CD8-positive, alpha-beta memory T cell (primary cell): ENCODE results near the gene OVCH1. TPM values are rescaled to one million over a fixed set of nuclear protein-coding genes. Genes with fewer than 3 reads are reported as not detected.

Experiments used
- CTCF ChIA-PET: fragments of 350-600 bp; sonication (Branson Sonifier 250); formaldehyde crosslinking; loops from one replicate; lab custom pipeline; 2021; ENCODE audit warnings: antibody characterized with exemption; lab: Charles Lee
- POLR2A ChIA-PET: fragments of 350-600 bp; sonication (Branson Sonifier 250); formaldehyde crosslinking; loops from one replicate; lab custom pipeline; 2021; ENCODE audit warnings: antibody characterized with exemption; lab: Charles Lee
- DNase-seq, 5 donors: peaks; one replicate each; pipeline versions ENCODE4 v3.0.0 to v3.0.0-alpha.2; 2020 to 2022; ENCODE audit warnings: mixed read lengths in 1 of 5
- H3K27ac ChIP-seq: one replicate; pipeline ENCODE4 v1.7.0; 2013; ENCODE audit warnings: low read depth, mild to moderate bottlenecking, low read length, moderate library complexity
- H3K27me3 ChIP-seq: 2 replicates; pipeline ENCODE4 v1.7.0; 2013; ENCODE audit warnings: low read length, mild to moderate bottlenecking; ENCODE audit not compliant: insufficient read depth, poor library complexity, severe bottlenecking
- H3K36me3 ChIP-seq: 2 replicates; pipeline ENCODE4 v1.7.0; 2013; ENCODE audit warnings: mild to moderate bottlenecking, low read length, moderate library complexity; ENCODE audit not compliant: insufficient read depth
- H3K4me1 ChIP-seq: 2 replicates; pipeline ENCODE4 v1.7.0; 2013; ENCODE audit warnings: mild to moderate bottlenecking, low read length, moderate library complexity; ENCODE audit not compliant: insufficient read depth
- H3K4me3 ChIP-seq: 2 replicates; pipeline ENCODE4 v1.7.0; 2013; ENCODE audit warnings: mild to moderate bottlenecking, low read length
- H3K9me3 ChIP-seq: 2 replicates; pipeline ENCODE4 v1.7.0; 2013; ENCODE audit warnings: mild to moderate bottlenecking, low read length
- H3K27ac Mint-ChIP-seq, 8 donors: one replicate each; pipeline ENCODE4 v1.8.0; 2020 to 2021; ENCODE audit warnings: mixed read lengths in 8 of 8, mild to moderate bottlenecking in 6 of 8, inconsistent platforms in 3 of 8, moderate library complexity in 3 of 8
- H3K27me3 Mint-ChIP-seq, 2 donors: one replicate each; pipeline ENCODE4 v1.8.0; 2020 to 2021; ENCODE audit warnings: mixed read lengths in 2 of 2, mild to moderate bottlenecking in 1 of 2, moderate library complexity in 1 of 2
- H3K36me3 Mint-ChIP-seq, 3 donors: one replicate each; pipeline ENCODE4 v1.8.0; 2020 to 2021; ENCODE audit warnings: mixed read lengths in 3 of 3, inconsistent platforms in 1 of 3, mild to moderate bottlenecking in 1 of 3
- H3K4me1 Mint-ChIP-seq, 3 donors: one replicate each; pipeline ENCODE4 v1.8.0; 2020 to 2021; ENCODE audit warnings: mixed read lengths in 3 of 3, inconsistent platforms in 1 of 3, mild to moderate bottlenecking in 1 of 3
- H3K4me3 Mint-ChIP-seq, 7 donors: one replicate each; pipeline ENCODE4 v1.8.0; 2020 to 2021; ENCODE audit warnings: mixed read lengths in 7 of 7, mild to moderate bottlenecking in 6 of 7, moderate library complexity in 4 of 7, inconsistent platforms in 2 of 7
- H3K9me3 Mint-ChIP-seq, 5 donors: one replicate each; pipeline ENCODE4 v1.8.0; 2020 to 2022; ENCODE audit warnings: mixed read lengths in 5 of 5, mild to moderate bottlenecking in 3 of 5, moderate library complexity in 2 of 5, inconsistent platforms in 1 of 5
- polyA plus RNA-seq: library from polyadenylated mRNA; unstranded; fragments of 300-500 nt; fragmentation: Illumina TruSeq; gene quantifications from one replicate; pipeline ENCODE4 v1.2.3, GENCODE V29; 2021
- total RNA-seq, 2 experiments: library from RNA; stranded (reverse); gene quantifications; one replicate each; pipeline ENCODE4 v1.2.3, GENCODE V29; 2021

OVCH1 gene
- total and polyA plus RNA-seq, 3 experiments from 2014 or later, result not detected

DNA sequence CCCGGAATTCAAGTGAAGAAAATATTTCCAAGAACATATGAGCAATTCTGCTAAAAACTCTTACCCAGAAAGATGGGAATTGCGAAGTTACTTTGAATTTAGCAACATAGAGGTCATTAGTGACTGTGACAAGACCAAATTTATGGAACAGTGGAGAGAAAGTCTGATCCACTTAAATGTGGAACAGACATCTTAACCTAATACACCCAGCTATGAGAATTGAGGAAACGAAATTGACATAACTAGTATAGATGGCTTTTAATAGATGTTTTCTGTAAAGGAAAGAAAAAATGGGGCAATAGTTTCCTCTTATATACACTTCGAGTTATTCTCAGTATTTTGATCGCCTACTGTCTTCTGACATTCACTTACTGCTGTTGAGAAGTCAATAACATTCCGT is 4.6 kb downstream of the OVCH1 start:
- Mint-ChIP-seq H3K4me1 (no peaks in the 10 kb centered on the region), H3K9me3 (no peaks in the 10 kb centered on the region), H3K27me3 (peaks cover 5 to 37% of the 10 kb centered on the region in 2 donors), H3K36me3 (no peaks in the 10 kb centered on the region), H3K27ac (no peak overlapping the region), H3K4me3 (no peak overlapping the region)
- H3K9me3 ChIP-seq, result no peaks in the 10 kb centered on the region
- H3K27ac ChIP-seq, result no peak overlapping the region
- no peaks in the 10 kb centered on the region for H3K4me1 ChIP-seq
- no peaks in the 10 kb centered on the region for H3K27me3 ChIP-seq
- POLR2A ChIA-PET, result no interaction called here
- DNase-seq, result no peak
- no peaks in the 10 kb centered on the region for H3K36me3 ChIP-seq
- CTCF ChIA-PET, result no interaction called here
- H3K4me3 ChIP-seq, result no peak overlapping the region

DNA sequence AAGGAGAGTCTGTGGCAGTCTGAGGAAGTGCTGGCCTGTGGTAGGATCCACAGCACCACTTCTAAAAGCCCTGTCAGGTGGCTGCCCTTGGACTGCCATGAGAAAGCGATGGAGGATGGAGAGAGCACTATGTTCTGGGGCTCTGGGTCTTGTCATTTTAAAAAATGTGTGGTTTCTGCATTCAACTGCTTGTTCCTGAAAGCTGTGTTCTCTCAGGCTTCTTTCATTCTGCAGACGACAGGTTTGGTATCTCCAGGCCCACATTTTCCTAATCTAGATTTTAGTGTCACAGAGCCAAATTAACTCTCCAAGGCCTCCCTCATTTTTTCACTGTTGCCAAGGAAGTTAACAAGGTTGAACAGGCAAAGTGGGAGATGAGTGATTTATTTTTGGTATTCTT is 10.5 kb downstream of the OVCH1 start:
- CTCF ChIA-PET, result no interaction called here
- DNase-seq, result no peak
- H3K4me1 Mint-ChIP-seq, result no peaks in the 10 kb centered on the region
- POLR2A ChIA-PET, result no interaction called here
- Histone ChIP-seq H3K27ac (no peak overlapping the region), H3K4me3 (no peak overlapping the region), H3K27me3 (no peaks in the 10 kb centered on the region), H3K4me1 (no peaks in the 10 kb centered on the region), H3K36me3 (no peaks in the 10 kb centered on the region), H3K9me3 (no peaks in the 10 kb centered on the region)
- no peak overlapping the region for H3K4me3 Mint-ChIP-seq
- peaks cover 0 to 2% (median 0%) of the 10 kb centered on the region in 3 donors for H3K36me3 Mint-ChIP-seq
- peaks cover 6 to 29% of the 10 kb centered on the region in 2 donors for H3K27me3 Mint-ChIP-seq
- no peaks in the 10 kb centered on the region for H3K9me3 Mint-ChIP-seq
- H3K27ac Mint-ChIP-seq, result no peak overlapping the region

DNA sequence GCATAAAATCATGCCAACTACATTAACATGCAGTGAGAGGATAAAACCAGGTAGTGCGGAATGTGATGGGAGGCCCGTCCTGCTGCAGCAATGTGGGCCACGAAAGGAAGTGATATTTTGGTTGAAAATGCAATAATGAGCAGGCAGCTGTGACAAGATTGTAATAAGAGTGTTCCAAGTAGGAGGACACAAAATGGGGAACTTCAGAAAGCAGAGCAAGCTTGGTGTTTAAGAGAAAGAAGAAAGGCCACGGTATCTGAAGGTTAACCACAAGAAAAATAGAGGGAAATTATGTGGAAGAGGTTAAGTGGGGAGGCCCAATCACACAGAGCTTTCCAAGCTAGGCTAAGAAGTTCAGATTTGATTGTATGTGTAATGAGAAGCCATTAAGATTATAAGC is 34.3 kb downstream of the OVCH1 start:
- Mint-ChIP-seq H3K27ac (no peak overlapping the region), H3K36me3 (no peaks in the 10 kb centered on the region), H3K4me3 (no peak overlapping the region), H3K4me1 (no peaks in the 10 kb centered on the region), H3K9me3 (no peaks in the 10 kb centered on the region), H3K27me3 (peaks cover 2 to 9% of the 10 kb centered on the region in 2 donors)
- DNase-seq, result no peak
- Histone ChIP-seq H3K4me1 (no peaks in the 10 kb centered on the region), H3K4me3 (no peak overlapping the region), H3K27me3 (no peaks in the 10 kb centered on the region), H3K36me3 (no peaks in the 10 kb centered on the region), H3K27ac (no peak overlapping the region), H3K9me3 (no peaks in the 10 kb centered on the region)
- ChIA-PET CTCF (no interaction called here), POLR2A (no interaction called here)

DNA sequence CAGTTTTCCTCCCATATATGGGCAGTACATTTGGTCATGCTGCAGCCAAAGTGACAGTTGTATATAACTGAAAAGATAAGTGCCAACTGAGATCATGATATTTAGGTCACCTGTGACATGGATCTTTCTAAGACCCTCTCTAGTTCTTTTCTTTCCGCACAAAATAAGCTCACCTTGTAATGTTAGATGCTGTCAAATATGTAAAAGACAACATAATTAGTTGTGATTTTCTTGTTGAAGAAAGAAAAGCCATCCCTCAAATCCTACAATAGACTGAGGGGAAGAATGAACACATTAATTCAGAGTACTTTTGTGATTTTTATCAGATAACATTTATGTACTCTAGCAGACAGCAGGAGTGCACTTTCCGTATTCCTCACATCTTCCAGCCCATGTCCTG is 37.4 kb downstream of the OVCH1 start:
- POLR2A ChIA-PET, result no interaction called here
- H3K36me3 Mint-ChIP-seq, result no peaks in the 10 kb centered on the region
- H3K9me3 ChIP-seq, result no peaks in the 10 kb centered on the region
- H3K4me3 Mint-ChIP-seq, result no peak overlapping the region
- no peaks in the 10 kb centered on the region for H3K36me3 ChIP-seq
- peak overlapping the region in 1 of 8 donors; percentile 59 for H3K27ac Mint-ChIP-seq
- H3K4me1 ChIP-seq, result no peaks in the 10 kb centered on the region
- H3K27me3 Mint-ChIP-seq, result peaks cover 2 to 18% of the 10 kb centered on the region in 2 donors
- H3K4me3 ChIP-seq, result no peak overlapping the region
- H3K4me1 Mint-ChIP-seq, result no peaks in the 10 kb centered on the region
- CTCF ChIA-PET, result no interaction called here
- no peak overlapping the region for H3K27ac ChIP-seq
- no peak for DNase-seq
- H3K9me3 Mint-ChIP-seq, result no peaks in the 10 kb centered on the region
- H3K27me3 ChIP-seq, result no peaks in the 10 kb centered on the region

DNA sequence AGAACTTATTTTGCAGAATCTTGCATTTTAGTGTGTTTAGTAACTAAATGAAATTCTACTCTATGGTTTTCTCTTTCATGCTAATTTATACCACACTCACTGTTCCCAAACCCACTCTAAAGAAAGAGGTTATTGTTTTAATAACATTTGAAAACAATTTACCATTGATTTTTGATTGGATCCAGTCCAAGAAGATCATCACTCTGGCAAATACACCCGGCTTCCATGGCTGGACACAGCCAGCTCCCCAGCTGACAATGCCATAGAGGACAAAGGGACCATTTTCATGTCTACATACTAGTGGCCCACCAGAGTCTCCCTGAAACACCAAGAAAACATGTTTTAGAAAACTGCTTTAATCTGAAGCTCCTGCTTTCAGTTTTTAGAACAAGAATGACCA is 42.4 kb downstream of the OVCH1 start:
- H3K4me1 Mint-ChIP-seq, result no peaks in the 10 kb centered on the region
- no peak overlapping the region for H3K27ac ChIP-seq
- no peaks in the 10 kb centered on the region for H3K36me3 Mint-ChIP-seq
- ChIA-PET CTCF (no interaction called here), POLR2A (no interaction called here)
- peak overlapping the region in 1 of 8 donors; percentile 68 for H3K27ac Mint-ChIP-seq
- H3K9me3 Mint-ChIP-seq, result no peaks in the 10 kb centered on the region
- no peak overlapping the region for H3K4me3 Mint-ChIP-seq
- H3K27me3 ChIP-seq, result peaks cover 2% of the 10 kb centered on the region
- no peaks in the 10 kb centered on the region for H3K9me3 ChIP-seq
- no peaks in the 10 kb centered on the region for H3K36me3 ChIP-seq
- H3K4me1 ChIP-seq, result no peaks in the 10 kb centered on the region
- H3K4me3 ChIP-seq, result no peak overlapping the region
- DNase-seq, result no peak
- H3K27me3 Mint-ChIP-seq, result peaks cover 6 to 21% of the 10 kb centered on the region in 2 donors

DNA sequence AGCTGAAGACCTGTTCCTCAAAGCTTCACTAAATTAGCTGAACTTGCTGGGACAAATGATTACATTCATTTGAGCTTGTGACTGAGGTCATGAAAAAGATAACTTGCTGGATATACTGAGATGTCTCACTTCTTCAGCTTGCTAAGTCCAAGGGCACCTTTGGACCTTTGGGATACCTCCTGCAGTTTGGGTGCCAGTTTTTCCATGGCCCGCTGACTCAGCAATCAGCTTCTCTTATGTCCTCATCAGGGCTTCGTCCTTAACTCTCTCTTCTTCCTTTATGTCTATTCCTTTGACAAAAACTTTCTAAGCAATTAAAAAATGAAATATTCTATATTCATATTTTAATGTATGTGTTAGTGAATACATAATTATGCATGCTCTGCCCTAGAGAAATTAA is 45.6 kb downstream of the OVCH1 start:
- Mint-ChIP-seq H3K36me3 (no peaks in the 10 kb centered on the region), H3K4me3 (no peak overlapping the region), H3K4me1 (no peaks in the 10 kb centered on the region), H3K9me3 (no peaks in the 10 kb centered on the region), H3K27me3 (peaks cover 9 to 32% of the 10 kb centered on the region in 2 donors), H3K27ac (no peak overlapping the region)
- Histone ChIP-seq H3K27me3 (peaks cover 2% of the 10 kb centered on the region), H3K4me3 (no peak overlapping the region), H3K36me3 (no peaks in the 10 kb centered on the region), H3K4me1 (no peaks in the 10 kb centered on the region), H3K9me3 (no peaks in the 10 kb centered on the region), H3K27ac (no peak overlapping the region)
- DNase-seq, result no peak
- POLR2A ChIA-PET, result no interaction called here
- CTCF ChIA-PET, result no interaction called here

DNA sequence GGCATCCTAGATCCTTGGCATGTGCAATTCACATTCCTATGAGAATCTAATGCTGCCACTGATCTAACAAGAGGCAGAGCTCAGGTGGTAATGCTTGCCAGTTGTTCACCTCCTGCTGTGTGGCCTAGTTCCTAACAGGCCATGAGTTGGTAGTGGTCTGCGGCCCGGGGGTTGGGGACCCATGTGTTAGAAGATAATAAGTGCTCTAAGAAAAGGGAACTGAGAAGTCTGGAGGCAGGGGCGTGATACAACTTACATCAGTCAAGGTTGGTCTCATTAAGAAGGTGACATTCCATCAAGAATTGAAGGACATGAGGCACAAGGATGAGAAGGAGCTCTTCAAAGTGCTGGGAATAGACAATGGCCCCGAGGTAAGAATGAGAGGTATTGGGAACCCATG is 49.3 kb downstream of the OVCH1 start:
- Histone ChIP-seq H3K4me1 (no peaks in the 10 kb centered on the region), H3K27me3 (no peaks in the 10 kb centered on the region), H3K27ac (no peak overlapping the region), H3K9me3 (no peaks in the 10 kb centered on the region), H3K36me3 (no peaks in the 10 kb centered on the region), H3K4me3 (no peak overlapping the region)
- no peaks in the 10 kb centered on the region for H3K4me1 Mint-ChIP-seq
- H3K27ac Mint-ChIP-seq, result peak overlapping the region in 1 of 8 donors; percentile 11
- H3K9me3 Mint-ChIP-seq, result no peaks in the 10 kb centered on the region
- no peak for DNase-seq
- ChIA-PET CTCF (no interaction called here), POLR2A (no interaction called here)
- peaks cover 5 to 27% of the 10 kb centered on the region in 2 donors for H3K27me3 Mint-ChIP-seq
- no peaks in the 10 kb centered on the region for H3K36me3 Mint-ChIP-seq
- no peak overlapping the region for H3K4me3 Mint-ChIP-seq

DNA sequence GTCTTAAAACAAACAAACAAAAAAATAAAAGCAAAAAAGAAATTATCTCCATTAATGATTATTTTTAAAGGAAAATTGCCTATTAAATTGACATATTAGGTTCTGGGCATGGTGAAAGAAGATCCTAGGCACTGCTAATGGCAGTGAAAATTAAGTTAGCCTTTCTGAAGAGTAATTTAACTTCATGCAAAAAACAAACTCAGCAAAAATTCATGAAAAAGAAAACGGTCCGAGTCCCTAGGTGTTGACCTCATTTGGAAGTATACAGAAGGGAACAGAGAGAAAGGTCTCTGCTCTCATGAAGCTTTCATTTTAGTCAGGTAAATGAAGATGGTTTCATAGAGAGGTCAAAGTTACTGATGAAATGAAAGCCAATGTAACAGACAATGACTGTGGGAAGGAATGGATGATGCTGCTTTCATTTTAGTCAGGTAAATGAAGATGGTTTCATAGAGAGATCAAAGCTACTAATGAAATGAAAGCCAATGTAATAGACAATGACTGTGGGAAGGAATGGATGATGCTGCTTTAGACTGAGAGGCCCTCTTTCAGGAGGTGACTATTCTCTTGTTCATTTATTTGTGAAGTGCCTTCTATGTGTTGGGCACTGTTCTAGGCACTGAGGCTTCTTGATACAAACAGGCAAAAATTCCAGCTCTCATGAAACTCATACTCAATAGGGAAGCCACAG is 50.1 kb downstream of the OVCH1 start:
- no peaks in the 10 kb centered on the region for H3K36me3 Mint-ChIP-seq
- DNase-seq, result no peak
- no peak overlapping the region for H3K4me3 ChIP-seq
- H3K36me3 ChIP-seq, result no peaks in the 10 kb centered on the region
- H3K27ac Mint-ChIP-seq, result no peak overlapping the region
- H3K27me3 Mint-ChIP-seq, result peaks cover 3 to 24% of the 10 kb centered on the region in 2 donors
- H3K27ac ChIP-seq, result no peak overlapping the region
- H3K4me1 Mint-ChIP-seq, result no peaks in the 10 kb centered on the region
- no peaks in the 10 kb centered on the region for H3K9me3 Mint-ChIP-seq
- H3K4me1 ChIP-seq, result no peaks in the 10 kb centered on the region
- no peaks in the 10 kb centered on the region for H3K27me3 ChIP-seq
- CTCF ChIA-PET, result interaction anchor here (0.8 kb wide), 1 partner anchor 11 kb away, joined by 3 read pairs; no protein-coding TSS in a partner anchor
- no peaks in the 10 kb centered on the region for H3K9me3 ChIP-seq
- POLR2A ChIA-PET, result no interaction called here
- H3K4me3 Mint-ChIP-seq, result no peak overlapping the region
